NCI-H774 (cell line): ENCODE data around the gene LMF1.
"Not testable (repeated sequence)": the region's sequence is repeated elsewhere in the genome, so short reads cannot be mapped to it uniquely, and the experiment has no call there.

ENCODE experiments used
- DNase-seq: peaks from one replicate; lab custom pipeline; 2025; lab: John Stamatoyannopoulos, UW

LMF1 gene

DNA sequence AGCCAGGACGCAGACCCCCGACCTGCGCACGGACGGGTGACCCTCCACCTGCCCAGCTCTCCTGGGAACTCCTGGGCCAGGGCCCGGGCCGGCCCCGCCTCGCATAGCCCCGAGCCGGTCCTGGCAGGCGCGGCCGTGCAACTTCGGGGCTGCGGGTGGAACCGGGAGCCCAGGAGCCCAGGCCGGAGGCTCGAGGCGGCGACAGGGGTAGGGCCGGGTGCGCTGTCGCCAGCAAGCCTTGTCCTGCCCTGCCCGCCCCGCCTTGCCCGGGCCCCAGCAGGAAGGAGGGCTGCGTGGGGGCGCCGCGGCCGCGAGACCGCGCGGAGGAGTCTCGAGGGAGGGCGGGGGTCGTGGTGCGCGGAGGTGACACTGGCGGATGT is 408 bp downstream of the LMF1 start:
- no peak for DNase-seq

DNA sequence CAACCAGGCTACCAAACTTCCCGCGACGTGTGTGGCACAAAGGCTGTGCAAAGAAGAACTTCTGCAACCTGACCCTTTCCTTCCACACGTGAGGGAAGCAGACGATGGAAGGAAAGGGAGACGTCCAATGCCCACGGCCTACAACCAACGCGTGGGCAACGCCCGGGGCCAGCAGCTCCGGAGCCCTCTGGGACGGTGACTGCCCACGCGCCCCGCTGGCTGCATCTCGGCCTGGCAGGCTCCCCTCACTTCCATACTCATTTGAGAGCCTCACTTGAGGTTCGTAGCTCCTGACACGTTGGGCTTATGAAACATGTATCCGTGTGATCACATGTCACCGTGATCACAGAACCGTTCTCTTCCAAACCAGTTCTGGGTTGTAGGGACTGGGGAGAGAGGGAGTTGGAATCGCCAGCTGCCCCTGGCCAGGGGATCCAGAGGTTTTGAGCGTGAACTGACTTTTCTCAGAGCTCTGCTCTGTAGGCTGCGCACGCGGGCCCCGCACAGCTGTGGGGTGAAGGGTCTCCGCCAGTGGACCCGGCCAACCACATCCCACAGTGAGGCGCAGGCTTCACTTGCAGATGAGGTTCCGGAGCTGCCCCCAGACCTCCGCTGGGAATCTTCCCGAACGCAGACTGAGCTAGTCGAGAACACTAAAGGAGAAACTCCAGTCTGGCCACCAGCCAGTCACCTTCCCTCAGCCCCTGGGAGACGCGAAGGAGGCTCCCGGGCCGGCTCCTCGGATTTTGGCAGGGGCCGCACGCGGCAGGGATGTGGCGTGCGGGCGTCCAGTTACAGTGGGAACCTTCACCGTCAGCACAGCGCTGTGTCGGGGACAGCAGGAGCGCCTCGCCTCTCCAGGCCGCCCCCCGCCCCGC is 1.0 kb downstream of the LMF1 start:
- DNase-seq: no peak

DNA sequence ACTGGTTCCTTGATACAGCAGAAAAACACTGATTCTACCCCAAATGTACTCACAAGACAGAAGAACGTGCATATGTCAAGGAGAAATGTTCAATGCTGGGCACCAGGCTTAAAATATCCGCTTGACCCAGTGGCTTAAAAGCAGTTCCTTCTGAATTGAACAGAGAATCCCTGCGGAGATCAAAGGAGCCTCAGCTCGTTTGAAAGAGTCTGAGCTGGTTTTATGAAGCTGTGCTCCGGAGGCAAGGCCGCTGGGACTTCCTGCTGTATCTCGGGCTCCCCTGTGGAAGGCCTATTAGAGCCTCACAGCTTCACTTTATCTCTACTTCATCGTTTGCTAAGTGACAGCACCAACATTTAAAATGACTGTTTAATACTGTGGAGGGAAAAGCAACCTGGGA is 2.2 kb downstream of the LMF1 start:
- no peak for DNase-seq

DNA sequence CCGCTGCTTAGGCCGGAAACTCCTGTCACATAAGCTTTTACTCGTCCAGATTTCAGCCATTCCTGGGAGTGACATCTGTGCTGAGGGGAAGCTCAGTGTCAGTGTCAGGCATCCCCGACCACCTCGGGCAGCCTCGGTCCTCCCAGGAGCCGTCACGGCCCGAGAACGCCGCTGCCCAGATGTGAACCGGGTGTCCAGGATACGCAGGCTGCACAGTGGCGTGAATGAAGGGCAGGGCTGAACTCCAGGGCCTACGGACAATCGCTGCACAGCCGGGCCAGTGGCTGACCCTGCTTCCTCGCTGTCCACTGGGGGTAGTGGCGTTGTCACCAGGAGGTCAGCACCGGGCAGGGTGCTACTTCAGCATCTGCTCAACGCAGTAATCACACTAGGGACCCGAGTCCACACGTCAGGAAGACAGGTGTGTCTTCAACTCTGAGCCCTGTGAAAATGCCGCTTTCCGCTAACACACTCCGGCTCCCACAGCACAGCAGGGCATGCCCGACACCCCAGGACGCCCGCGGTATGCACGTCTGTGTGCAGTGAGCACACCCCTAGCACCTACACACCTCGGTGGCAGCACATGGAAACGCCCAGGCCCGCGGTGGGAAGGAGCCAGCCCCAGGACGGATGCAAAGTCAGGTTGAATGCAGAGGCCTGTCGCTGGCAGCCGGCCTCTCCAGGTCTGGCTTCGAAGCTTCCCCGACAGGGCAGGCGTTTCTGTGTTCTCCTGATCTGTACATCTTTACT is 3.1 kb downstream of the LMF1 start:
- DNase-seq: no peak

DNA sequence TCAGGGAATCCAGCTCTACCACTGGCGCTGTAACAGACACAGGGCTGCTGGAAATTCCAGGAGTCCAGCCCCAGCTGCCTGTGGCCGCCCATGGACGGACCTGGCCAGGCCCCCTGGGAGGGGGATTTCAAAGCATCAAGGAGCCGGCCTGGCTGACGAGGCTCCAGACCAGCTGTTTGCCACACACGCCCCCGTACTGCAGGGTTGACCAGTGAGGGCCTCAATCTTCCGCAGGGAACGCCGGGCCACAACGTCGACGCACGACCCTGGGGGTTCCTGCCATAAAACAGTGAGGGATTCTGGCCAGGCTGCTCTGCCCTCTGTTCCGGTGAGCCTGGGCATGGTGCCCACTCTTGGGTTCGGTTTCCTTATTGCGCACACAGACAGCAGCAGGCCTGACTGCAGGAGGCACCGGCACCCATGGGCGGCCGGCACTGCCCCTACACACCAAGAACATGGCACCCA is 3.7 kb downstream of the LMF1 start:
- DNase-seq: no peak

DNA sequence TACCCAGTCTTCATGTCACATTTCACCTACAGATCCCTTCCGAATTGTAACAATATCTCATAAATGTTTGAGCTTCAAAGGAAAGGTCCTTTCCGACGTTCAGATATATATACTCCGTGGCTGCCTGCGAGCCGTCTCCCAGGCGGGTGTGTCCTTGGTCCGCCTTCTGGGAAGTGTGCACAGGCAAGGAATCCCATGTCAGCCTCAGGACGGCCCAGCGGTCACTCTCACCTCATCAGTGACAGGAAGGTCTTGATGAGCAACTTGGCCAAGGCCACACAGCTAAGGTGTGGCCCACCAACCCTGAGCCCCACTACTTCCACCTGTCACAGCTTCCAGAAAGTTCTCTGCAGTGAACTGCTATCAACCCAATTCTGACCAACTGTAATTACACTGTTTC is 4.3 kb downstream of the LMF1 start:
- no peak for DNase-seq

DNA sequence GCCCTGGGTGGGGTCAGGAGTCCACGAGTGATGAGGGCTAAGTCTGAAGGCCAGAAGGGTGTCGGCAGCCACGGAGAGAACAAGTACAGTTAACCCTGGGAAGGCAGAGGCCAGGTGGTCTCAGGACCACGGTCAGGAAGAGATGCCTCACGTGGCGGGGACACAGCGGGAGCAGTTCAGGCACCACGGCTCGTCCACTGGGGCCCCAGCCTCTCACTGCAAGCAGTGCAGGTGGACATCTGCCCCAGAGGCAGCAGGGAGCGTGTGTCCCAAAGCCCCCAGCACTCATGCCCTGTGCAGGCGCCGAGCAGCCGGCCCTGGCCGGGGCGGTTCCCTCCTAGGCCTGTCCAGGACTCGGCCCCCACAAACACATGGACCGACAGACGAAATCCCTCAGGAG is 4.7 kb downstream of the LMF1 start:
- no peak for DNase-seq

DNA sequence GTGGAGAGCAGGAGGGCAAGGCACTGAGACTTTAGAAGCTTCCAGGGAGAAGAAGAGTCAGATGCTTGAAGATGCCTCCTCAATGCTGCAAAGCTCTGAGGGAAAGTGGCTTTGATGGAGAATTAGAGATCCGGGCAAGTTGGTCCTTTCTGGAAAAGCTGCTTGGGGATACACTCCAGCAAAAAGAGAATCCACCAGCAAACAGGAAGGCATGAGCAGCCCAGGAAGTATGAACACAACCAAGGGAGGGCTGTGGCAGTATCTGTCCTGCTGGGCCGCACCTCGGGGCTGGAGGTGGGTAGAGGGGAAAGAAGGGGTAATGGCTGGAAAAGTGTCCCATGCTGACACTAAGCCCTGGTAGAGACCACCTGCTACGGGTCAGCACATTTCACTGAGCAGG is 5.3 kb downstream of the LMF1 start:
- DNase-seq: no peak

DNA sequence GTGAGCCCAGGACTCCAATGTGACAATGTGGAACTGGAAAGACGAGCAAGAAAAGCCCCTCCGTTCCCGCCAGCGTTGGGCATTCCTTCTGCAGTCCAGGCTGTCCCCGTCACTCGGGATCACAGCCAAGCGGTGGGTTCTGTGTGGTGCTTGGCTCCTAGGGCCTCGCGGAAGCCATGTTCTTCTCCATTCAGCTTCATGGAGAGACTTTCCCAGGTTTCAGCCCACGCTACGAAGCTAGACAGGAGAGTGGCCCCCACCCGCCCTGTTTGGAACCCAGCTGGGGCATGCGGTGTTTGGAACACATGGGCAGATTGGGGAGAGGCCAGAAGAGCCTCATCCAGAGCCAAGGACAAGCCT is 5.8 kb downstream of the LMF1 start:
- no peak for DNase-seq

DNA sequence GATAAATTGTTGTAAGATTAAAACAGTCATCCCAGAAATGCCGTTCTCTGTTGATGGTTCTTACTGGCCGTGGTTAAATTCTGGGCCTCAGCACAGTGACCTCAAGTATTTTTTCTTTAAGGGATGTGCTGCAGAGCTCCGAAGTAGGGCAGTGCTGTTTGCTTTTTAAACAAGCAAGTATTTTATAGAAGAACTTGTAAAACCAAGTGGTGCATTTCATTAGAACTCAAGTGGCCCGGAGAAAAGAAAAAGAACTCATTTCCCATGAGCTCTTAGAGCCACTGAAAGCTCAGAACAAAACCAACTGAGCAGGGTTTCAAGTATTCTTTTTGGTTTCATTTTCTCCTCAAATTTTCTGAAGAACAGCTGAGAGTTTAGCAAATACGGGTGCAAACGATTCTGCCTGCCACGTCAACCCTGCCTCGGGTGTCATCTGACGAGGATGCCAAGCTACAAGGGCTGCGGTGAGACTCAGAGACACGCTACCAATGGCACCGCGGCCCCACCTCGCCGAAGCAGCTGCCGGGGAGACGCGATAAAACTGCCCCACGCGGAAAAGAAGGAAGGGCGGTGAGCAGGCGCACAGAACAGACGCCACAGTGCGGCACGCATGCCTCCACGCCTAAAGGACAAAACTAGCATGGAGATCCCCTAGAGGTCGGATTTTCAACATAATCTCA is 6.3 kb downstream of the LMF1 start:
- DNase-seq: no peak

DNA sequence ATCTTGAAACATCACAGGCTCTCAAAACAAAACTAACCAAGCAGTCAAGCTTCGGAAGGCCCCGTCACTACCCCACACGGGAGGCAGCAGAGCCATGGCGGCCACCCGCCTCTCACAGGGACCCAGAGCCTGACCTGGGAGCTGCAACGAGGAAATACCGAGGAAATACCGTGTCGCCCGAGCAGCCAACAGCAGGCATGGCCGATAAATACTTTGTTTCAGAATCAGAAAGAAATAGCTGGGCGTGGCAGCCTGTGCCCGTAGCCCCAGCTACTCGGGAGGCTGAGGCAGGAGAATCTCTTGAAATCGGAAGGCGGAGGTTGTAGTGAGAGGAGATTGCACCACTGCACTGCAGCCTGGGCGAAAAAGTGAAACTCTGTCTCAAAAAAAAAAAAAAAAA is 6.9 kb downstream of the LMF1 start:
- DNase-seq: no peak

DNA sequence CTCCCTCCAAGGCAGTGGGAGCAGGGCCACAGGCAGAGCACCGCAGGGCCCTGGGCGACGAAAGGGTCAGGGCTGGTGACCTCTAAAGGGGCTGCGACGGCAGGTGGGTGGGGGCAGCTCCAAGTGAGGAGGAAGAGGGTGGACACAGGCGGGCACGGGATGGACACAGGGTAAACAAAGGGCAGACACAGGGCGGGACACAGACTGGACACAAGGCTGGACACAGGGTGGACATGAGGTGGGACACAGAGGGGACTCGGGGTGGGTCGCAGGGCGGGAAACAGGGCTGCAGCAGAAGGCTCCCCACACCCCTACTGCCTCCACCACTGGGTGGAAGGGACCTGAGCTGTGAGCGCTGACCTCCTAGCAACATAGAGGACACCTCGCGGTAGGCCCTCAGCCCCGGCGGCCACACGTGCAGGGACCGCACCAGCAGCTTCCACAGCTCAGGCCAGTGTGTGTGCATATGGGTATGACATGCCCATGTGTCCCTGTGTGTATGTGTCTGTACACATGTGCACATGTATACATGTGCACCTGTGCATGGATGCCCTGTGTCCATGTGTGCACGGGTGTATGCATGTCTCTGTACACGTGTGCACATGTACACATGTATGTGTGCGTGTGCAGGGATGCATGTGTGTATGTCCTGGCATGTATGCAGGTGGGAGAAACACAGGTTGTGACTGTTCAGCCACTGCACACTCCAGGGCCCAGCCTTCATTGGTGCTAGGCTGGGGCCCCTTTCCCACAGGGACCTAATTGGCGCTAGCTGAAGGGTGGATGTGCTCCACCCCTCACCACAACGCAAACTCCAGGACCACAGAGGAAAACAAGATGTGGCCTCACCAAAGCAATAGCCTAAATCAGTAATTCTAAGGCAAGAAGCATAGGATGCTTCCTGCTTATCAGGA is 7.6 kb downstream of the LMF1 start:
- DNase-seq: no peak

DNA sequence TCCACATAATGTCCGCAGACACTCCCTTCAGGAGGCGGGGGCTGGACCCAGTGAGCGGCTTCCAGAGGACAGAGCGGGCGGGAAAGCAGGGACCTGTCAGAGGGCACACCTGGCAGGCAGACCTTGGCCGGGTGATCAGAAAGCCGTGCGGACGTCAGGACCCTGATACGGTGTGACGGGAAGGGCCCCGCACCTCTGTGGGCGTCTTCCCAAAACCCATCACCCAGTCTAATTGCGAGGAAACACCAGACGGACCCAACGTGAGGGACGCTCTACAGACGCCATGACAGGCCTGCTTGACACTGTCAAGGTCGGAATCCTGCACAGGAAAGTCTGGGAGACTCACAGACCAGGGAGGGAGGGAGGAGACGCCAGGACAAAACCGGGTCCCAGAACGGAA is 8.4 kb downstream of the LMF1 start:
- no peak for DNase-seq

DNA sequence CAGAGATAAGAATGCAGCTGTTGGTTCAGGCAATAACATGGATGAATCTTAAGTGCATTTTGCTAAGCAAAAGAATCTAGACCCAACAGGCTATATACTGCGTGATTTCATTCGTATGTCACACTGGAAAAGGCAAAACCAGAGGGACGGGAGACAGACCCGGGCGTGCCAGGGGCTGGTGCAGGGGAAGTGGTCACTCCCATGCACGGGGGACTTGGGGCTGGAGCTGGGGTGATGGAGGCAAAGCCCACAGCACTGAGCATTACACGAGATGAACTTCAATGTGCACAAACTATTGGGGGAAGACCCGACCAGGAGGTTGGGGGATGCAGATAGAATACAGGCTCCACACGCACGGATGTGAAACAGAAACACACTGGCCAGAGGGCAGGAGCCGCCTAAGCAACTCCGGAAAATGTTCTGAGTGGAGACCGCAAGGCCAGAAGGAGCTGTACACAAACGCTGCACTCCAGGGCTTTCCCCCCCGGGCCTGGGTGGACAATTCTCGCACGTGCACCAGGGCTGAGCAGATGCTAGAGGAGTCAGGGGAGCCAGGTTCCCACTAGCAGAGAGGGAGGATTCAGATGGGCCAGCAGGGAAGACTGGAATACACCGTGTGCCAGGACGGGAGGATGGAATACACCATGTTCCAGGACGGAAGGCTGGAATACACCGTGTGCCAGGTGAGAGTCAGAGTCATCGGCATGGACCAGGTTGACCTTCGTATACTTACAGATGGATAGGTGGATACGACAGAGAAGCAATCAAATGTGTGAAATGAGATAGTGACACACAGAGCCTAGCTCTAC is 11.3 kb downstream of the LMF1 start:
- no peak for DNase-seq

DNA sequence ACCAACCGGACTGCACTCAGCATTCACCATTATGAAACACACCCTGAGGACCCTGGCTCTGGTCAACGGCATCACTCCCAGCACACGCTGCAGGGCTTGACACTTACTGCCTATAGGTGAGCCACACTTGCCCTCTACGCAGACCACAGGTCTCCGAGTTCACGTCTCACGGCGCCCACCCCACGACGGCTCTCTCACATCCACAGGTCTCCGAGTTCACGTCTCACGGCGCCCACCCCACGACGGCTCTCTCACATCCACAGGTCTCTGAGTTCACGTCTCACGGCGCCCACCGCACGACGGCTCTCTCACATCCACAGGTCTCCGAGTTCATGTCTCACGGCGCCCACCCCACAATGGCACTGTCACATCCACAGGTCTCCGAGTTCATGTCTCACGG is 15.0 kb downstream of the LMF1 start:
- DNase-seq: not testable (repeated sequence)

DNA sequence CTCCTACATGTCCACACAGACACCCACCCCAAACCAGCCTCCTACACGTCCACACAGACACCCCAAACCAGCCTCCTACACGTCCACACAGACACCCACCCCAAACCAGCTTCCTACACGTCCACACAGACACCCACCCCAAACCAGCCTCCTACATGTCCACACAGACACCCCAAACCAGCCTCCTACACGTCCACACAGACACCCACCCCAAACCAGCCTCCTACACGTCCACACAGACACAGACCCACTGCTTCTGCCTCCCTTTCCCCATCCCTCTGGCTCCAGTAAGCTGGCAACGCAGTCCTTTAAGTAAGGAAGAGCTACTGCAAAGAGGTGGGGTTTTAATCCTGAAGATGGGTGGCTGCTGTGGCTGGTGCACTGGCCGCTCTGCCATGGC is 17.0 kb downstream of the LMF1 start:
- DNase-seq: not testable (repeated sequence)

DNA sequence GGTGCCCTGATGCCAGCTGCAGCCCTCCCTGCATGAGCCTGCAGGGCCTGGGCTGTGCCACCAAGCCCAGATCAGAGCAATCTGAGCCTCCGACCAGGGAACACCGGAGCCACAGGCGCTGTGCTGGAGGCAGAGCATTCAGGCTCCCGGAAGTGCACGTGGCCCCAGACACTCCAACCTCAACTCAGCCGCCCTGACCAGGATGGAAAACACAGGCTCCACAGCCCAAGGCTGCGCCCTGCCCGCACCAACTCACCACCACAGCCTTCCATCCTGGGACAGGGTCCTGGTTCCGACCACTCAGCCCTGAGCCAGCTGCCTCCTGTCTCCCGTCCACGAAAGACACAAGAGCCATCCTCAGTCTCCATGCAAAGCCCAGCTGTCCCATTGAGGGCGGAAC is 18.5 kb downstream of the LMF1 start:
- DNase-seq: no peak

DNA sequence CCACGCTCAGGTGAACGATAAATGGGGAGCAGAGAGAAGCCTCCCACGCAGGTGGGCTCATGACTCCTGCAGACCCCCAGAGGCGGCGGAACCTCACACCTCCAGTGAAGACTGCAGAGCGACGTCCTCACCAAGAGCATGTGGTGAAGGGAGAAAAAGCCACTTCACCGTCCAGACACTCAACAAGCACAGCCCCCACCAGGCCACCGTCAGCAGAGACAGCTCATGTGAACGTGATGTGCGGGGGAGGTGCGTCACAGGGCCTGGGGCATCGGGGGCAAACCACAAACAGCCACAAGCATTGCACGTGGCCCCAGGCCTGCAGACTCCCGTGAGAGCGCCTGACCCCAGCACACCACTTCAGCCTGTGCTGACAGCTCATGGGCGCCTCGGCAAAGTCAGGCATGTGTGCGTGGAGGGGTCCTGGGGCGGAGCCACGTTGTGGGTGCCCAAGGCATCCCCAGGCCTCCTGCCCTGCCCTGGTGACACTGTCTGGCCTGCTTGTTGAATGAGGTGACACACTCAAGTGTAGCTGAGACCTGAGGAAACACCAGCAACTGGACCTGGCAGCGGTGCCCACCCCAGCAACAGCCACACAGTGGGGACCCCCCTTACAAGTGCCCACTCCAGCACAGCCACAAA is 19.0 kb downstream of the LMF1 start:
- DNase-seq: no peak

DNA sequence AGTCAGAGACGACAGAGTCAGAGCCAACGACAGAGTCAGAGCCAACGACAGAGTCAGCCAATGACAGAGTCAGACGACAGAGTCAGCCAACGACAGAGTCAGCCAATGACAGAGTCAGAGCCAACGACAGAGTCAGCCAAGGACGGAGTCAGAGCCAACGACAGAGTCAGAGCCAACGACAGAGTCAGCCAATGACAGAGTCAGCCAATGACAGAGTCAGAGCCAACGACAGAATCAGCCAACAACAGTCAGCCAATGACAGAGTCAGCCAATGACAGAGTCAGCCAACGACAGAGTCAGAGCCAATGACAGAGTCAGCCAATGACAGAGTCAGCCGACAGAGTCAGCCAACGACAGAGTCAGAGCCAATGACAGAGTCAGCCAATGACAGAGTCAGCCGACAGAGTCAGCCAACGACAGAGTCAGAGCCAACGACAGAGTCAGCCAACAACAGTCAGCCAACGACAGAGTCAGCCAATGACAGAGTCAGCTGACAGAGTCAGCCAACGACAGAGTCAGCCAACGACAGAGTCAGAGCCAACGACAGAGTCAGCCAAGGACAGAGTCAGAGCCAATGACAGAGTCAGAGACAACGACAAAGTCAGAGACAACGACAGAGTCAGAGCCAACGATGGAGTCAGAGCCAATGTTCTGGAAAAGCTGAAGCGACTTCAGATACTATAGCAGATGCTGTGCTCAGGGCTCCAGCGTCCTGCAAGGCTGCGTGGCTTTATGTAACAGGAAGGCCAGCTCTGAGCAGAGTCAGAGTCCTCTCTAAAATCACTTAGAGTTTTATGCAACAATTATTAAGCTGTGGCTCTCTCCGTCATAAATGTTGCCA is 19.8 kb downstream of the LMF1 start:
- DNase-seq: not testable (repeated sequence)

DNA sequence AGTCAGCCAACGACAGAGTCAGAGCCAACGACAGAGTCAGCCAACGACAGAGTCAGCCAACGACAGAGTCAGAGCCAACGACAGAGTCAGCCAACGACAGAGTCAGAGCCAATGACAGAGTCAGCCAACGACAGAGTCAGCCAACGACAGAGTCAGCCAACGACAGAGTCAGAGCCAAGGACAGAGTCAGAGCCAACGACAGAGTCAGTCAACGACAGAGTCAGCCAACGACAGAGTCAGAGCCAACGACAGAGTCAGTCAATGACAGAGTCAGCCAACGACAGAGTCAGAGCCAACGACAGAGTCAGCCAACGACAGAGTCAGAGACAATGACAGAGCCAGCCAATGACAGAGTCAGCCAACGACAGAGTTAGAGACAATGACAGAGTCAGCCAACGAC is 22.0 kb downstream of the LMF1 start:
- not testable (repeated sequence) for DNase-seq
